Thymus (tissue), 11 donors: Measurements from ENCODE around the gene PLEKHO2. TPM values are rescaled to one million over a fixed set of nuclear protein-coding genes. Genes with fewer than 3 reads are reported as not detected.
A peak's percentile ranks its signal among the peaks of the same experiment; 100 is the strongest.

ENCODE experiments used
- DNase-seq, 9 donors: peaks; one replicate each; pipeline ENCODE4 v3.0.0-alpha.2; 2013; ENCODE audit warnings: low spot score in 9 of 9, low read depth in 6 of 9, missing footprints in 1 of 9
- H3K27ac ChIP-seq, 2 donors: one replicate each; pipeline ENCODE4 v1.5.1; 2013; ENCODE audit warnings: control low read depth in 1 of 2, low read depth in 1 of 2, low read length in 1 of 2, mild to moderate bottlenecking in 1 of 2, moderate library complexity in 1 of 2
- H3K27me3 ChIP-seq, 2 donors: one replicate each; pipeline ENCODE4 v1.5.1; 2013; ENCODE audit warnings: low read length in 1 of 2; ENCODE audit not compliant: control insufficient read depth in 2 of 2, insufficient read depth in 1 of 2
- H3K36me3 ChIP-seq, 2 donors: one replicate each; pipeline ENCODE4 v1.5.1; 2013; ENCODE audit warnings: low read length in 1 of 2, mild to moderate bottlenecking in 1 of 2, moderate library complexity in 1 of 2; ENCODE audit not compliant: control insufficient read depth in 2 of 2, insufficient read depth in 2 of 2
- H3K4me1 ChIP-seq, 2 donors: one replicate each; pipeline ENCODE4 v1.5.1; 2013; ENCODE audit warnings: low read length in 2 of 2; ENCODE audit not compliant: control insufficient read depth in 2 of 2, insufficient read depth in 2 of 2
- H3K4me3 ChIP-seq, 2 donors: one replicate each; pipeline ENCODE4 v1.5.1; 2013; ENCODE audit warnings: low read length in 2 of 2, control low read depth in 1 of 2, mild to moderate bottlenecking in 1 of 2
- H3K9me3 ChIP-seq, 2 donors: one replicate each; pipeline ENCODE4 v1.5.1; 2013; ENCODE audit warnings: low read length in 1 of 2, mild to moderate bottlenecking in 1 of 2; ENCODE audit not compliant: control insufficient read depth in 2 of 2, insufficient read depth in 1 of 2
- WGBS: extraction: QIAGEN DNeasy Blood & Tissue Kit; methylation state at CpG from one replicate; pipeline ENCODE4 v1.1.7; 2013; 5-methylcytosine and 5-hydroxymethylcytosine counted together
- polyA plus RNA-seq: library from polyadenylated mRNA; stranded (reverse); fragments of 200-250 nt; gene quantifications from one replicate; pipeline ENCODE4 v1.2.3, GENCODE V29; 2013
- total RNA-seq: library from RNA; stranded (reverse); fragments of 120-200 nt; gene quantifications from one replicate; pipeline ENCODE4 v1.2.4, GENCODE V29; 2013
- donor health status: healthy.

Gene PLEKHO2
- total and polyA plus RNA-seq, 2 donors: 18.2 to 18.7 TPM

DNA sequence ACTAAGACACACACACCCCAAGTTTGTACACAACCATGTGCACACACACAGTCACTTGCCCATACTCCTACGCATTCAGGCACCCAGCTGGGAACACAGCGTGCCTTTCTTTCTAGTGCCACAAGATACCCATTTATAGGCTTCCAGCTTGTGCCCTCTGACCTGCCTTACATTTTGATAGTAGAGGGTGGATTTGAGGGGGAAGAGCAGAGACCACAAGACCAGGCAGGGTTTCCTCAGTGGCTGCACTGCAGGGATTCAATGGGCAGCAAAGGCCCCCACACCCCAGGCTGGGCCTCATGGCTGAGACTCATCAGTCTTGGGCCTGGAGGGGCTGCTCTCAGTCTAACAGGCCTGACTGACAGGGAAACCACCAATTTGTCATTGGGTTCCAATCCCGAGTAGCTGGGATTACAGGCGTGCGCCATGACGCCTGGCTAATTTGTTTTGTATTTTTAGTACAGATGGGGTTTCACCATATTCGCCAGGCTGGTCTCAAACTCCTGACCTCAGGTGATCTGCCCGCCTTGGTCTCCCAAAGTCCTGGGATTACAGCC is 51.2 kb downstream of the PLEKHO2 start:
- Histone ChIP-seq H3K9me3 (no peaks in the 10 kb centered on the region), H3K27ac (peak overlapping the region; percentile 91 to 98), H3K27me3 (no peaks in the 10 kb centered on the region), H3K36me3 (no peaks in the 10 kb centered on the region), H3K4me3 (peak overlapping the region in 1 of 2 donors; percentile 62), H3K4me1 (peaks cover 31 to 69% of the 10 kb centered on the region in 2 donors)
- WGBS: 87% methylated on average over 8 of the region's 8 CpGs
- DNase-seq: peak in 1 of 9 donors; percentile 52

DNA sequence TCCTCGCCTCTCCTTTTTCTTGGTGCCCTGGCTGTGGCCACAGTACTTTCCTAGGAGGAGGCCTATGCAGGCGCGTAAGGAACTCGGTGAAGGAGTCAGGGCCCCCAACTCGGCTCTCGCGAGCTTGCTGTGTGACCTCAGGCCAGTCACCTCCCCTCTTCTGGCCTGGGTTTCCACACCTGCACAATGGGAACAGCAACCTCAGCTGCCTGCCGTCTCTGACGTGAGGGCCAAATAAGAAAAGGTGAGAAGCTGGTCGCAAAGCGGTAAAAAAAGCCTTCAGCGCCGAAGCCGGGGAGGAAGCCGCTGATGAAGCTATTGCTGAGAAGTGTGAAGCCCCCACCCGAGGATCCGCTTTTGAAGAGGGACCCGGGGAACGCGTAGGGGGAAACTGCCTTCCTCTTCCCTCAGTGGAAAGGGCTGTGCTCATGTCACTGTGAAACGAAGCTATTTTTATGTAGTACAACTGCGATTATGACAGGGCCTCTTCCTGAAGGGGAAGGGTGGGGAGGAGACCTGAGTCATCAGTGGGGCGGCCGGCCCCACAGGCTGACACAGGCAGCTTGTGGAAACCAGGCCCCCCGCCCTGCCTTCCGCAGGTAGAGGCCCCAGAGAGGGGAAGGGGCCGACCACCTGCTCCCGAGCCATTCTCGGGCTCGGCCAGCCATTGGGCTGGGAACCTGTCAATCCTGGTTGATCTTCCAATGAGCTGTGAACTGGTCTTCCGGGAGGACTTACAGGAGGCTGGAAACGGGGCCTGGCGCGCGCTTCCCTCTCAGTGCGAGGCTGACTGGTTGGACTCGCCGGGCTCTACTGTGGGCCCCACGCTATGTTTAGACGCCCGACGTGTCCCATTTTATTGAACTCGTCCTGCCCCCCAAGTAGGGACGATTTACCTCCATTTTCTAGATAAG is 52.0 kb downstream of the PLEKHO2 start:
- H3K27ac ChIP-seq: peak overlapping the region; percentile 91 to 98
- peaks cover 31 to 74% of the 10 kb centered on the region in 2 donors for H3K4me1 ChIP-seq
- no peaks in the 10 kb centered on the region for H3K27me3 ChIP-seq
- 8% methylated on average over 44 of the region's 44 CpGs for WGBS
- no peaks in the 10 kb centered on the region for H3K9me3 ChIP-seq
- H3K36me3 ChIP-seq: no peaks in the 10 kb centered on the region
- DNase-seq: peak; percentile 97 to 100 (median 99)
- H3K4me3 ChIP-seq: peak overlapping the region; percentile 48 to 62

DNA sequence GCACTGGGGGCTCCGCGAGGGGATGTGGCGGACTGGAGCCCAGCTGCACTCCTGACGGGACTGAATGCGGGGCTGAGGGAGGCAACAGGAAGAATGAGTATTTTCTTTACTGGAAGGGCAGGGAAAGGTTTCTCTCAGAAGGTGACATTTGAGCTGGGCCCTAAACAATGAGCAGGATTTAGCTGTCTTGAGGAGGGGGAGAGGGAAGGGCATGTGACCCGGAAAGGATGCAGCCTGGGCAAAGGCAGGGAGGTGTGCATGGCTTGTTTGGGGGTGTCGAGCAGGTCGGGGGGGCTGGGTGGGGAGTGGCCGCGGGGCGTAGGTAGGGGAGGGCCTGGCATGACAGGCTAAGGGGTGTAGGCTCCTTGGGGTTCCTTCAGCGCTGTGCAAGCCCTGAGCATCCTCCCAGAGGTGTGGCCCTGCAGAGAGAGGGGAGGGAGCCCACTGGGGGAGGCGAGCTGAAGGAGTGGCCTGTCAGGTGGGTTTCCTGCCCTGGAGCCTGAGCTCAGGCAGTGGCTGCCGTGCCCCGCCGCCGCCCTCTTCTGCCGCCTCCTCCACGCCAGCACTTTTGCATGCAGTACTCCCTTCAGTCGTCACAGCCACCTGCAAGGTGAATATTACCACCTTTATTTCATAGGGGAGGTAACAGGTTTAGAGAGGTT is 52.8 kb downstream of the PLEKHO2 start:
- WGBS: 4% methylated on average over 20 of the region's 20 CpGs
- no peaks in the 10 kb centered on the region for H3K9me3 ChIP-seq
- peak overlapping the region; percentile 91 to 98 for H3K27ac ChIP-seq
- H3K27me3 ChIP-seq: no peaks in the 10 kb centered on the region
- H3K4me1 ChIP-seq: peaks cover 31 to 74% of the 10 kb centered on the region in 2 donors
- no peaks in the 10 kb centered on the region for H3K36me3 ChIP-seq
- peak in 7 of 9 donors; percentile 60 to 93 (median 79) for DNase-seq
- peak overlapping the region; percentile 48 to 62 for H3K4me3 ChIP-seq

DNA sequence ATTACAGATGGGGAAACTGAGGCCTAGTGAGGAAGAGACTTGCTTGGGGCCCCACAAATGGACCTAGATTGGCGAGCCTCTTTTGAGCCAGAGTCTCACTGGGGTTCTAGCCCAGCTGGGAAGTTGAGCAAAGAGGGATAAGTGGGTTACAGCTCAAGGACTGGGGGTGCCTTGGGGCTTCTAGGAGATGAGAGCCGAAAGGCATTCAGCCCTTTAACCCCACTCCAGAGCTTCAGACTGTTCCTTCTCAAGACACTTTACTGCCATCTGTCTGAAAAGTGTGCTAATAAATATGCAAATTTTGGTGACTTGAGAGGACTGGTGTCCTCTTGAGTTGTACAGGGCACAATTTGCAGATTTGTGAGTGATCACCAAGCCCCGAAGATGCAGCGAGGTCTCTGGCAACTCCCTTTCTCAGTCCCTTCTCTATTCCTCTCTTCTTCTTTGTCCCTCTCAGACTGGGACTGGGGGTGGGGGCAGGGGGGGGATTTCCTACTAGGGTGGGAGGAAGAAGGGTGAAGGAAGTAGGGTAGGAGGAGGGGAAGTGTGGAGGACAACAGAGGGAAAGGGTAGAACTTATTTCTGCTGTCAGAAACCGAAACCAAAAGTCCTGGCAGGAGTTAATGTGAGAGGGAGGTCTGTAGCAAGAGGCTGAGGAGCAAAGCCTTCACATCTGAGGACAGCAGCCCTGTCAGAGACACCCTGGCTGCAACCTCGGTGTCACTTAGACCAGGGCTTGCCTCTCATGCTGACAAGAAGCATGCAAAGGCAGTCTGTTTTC is 53.8 kb downstream of the PLEKHO2 start:
- Histone ChIP-seq H3K9me3 (no peaks in the 10 kb centered on the region), H3K4me3 (peak overlapping the region; percentile 48 to 62), H3K27ac (peak overlapping the region; percentile 91 to 98), H3K4me1 (peaks cover 31 to 74% of the 10 kb centered on the region in 2 donors), H3K27me3 (no peaks in the 10 kb centered on the region), H3K36me3 (no peaks in the 10 kb centered on the region)
- WGBS: 9% methylated on average over 6 of the region's 6 CpGs
- DNase-seq: peak in 5 of 9 donors; percentile 52 to 87 (median 72)

DNA sequence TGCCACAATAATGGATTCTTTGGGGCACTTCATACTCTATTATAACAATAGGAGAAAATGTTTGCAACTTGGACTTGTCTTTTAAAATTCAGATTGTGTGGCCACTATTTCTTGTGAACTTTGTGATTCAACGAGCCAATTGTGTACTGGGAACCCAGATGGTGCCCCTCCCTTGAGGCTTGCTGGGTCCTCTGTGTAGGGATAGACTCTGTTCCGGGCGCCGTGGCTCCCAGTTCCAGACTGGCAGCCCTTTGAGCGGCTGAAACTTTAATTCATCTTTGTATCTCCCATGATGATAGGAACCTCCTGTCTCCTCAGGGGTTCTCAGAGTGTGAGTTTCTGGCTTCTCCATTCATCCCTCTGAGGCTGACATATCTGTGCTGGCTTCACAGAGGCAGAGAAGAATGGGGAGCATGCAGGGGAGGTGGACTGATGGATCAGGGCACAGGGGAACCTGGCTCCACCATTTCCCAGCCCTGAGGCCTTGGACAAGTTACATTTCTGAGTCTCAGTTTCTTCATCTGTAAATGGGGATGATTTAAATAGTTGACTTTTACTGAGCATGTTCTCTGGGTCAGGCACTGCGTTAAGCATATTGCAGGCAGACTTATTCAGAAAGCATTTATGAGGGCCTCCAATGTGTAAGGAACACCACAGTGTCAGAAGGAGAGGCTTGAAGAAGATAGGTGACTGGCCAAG is 54.8 kb downstream of the PLEKHO2 start:
- no peaks in the 10 kb centered on the region for H3K36me3 ChIP-seq
- H3K4me3 ChIP-seq: no peak overlapping the region
- no peaks in the 10 kb centered on the region for H3K27me3 ChIP-seq
- peak overlapping the region; percentile 50 to 98 for H3K27ac ChIP-seq
- no peak for DNase-seq
- peaks cover 0 to 8% of the 10 kb centered on the region in 2 donors for H3K9me3 ChIP-seq
- 96% methylated on average over 6 of the region's 6 CpGs for WGBS
- H3K4me1 ChIP-seq: peaks cover 30 to 68% of the 10 kb centered on the region in 2 donors

DNA sequence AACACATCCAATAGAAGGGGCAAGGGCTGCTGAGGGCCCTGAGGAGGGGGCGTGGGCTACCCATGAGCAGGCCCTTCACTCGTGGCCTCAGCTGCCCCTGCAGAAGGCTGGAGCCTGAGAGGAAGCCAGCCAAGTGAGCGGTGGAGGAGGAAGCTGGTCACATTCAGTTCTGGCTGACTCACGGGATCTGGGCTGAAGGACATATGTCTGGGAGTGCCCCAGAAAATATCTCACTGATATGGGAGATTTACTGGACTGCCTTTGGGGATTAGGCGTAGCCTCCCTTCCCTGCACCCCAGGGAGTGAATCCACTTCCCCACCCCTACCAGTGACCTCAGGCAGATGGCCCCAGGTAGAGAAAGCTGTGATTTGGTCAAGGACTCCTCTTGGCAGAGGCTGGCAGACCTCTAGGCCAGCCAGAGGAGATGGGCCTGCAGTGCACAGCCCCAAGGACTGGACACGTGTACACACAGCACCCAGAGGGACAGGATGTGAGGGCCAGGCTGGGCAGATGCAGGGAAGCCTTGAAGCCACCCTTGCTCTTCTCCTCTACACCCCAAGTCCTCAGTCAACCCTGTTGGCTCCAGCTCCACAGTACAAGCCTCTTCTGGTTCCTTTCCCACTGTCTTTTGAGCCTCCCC is 55.8 kb downstream of the PLEKHO2 start:
- 84% methylated on average over 6 of the region's 6 CpGs for WGBS
- peaks cover 0 to 9% of the 10 kb centered on the region in 2 donors for H3K9me3 ChIP-seq
- peaks cover 21 to 63% of the 10 kb centered on the region in 2 donors for H3K4me1 ChIP-seq
- no peak overlapping the region for H3K4me3 ChIP-seq
- no peak for DNase-seq
- no peaks in the 10 kb centered on the region for H3K36me3 ChIP-seq
- peak overlapping the region; percentile 33 to 36 for H3K27ac ChIP-seq
- no peaks in the 10 kb centered on the region for H3K27me3 ChIP-seq

DNA sequence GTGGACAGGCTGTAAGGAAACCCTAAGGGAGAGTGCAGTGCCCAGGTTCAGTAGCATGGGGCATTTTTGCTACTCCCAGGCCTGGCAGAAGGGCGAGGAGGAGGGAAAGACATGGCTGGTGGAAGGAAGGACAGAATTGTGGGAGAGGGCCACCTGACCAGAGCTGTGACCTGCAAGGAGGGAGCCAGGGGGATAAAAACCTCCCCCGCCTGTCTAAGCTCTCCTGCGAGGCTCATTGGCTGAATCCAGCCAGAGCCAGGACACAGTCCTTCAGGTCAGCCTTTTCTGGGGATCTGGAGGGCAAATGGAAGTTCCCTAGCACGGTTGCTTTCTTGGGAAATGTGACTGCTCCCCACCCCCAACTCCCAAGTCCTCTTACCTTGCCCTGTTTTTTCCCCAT is 56.7 kb downstream of the PLEKHO2 start:
- 96% methylated on average over 4 of the region's 4 CpGs for WGBS

DNA sequence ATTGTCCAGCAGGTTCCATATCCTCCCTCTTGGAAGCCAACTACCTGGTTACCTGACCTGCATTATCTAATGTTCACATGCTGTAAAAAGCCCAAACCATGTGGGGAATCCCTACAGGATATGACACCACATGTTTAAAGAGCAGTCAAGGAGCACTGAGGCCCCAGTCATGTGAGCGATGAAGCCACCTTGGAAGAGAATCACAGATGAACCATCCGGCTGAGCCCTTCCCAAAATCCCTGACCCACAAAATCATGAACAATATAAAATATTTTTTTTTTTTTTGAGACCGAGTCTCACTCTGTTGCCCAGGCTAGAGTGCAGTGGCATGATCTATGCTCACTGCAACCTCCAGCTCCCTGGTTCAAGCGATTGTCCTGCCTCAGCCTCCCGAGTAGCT is 59.4 kb downstream of the PLEKHO2 start:
- Histone ChIP-seq H3K27me3 (no peaks in the 10 kb centered on the region), H3K27ac (no peak overlapping the region)

More for the DNA sequence above, 56.7 kb downstream of the PLEKHO2 start:
- peaks cover 12 to 56% of the 10 kb centered on the region in 2 donors for H3K4me1 ChIP-seq
- H3K9me3 ChIP-seq: peaks cover 0 to 9% of the 10 kb centered on the region in 2 donors
- no peaks in the 10 kb centered on the region for H3K36me3 ChIP-seq
- no peak overlapping the region for H3K27ac ChIP-seq
- H3K4me3 ChIP-seq: no peak overlapping the region
- H3K27me3 ChIP-seq: no peaks in the 10 kb centered on the region
- DNase-seq: no peak

More for the DNA sequence above, 59.4 kb downstream of the PLEKHO2 start:
- H3K36me3 ChIP-seq: no peaks in the 10 kb centered on the region
- WGBS: 97% methylated on average over 5 of the region's 5 CpGs
- no peak for DNase-seq
- H3K4me1 ChIP-seq: peaks cover 4 to 43% of the 10 kb centered on the region in 2 donors
- H3K9me3 ChIP-seq: peaks cover 0 to 13% of the 10 kb centered on the region in 2 donors
- H3K4me3 ChIP-seq: no peak overlapping the region
